Measurements from ENCODE around the gene RIMBP3C.
A peak's percentile ranks its signal among the peaks of the same experiment; 100 is the strongest.
"Not testable (repeated sequence)": the region's sequence is repeated elsewhere in the genome, so short reads cannot be mapped to it uniquely, and the experiment has no call there.

RIMBP3C gene

DNA sequence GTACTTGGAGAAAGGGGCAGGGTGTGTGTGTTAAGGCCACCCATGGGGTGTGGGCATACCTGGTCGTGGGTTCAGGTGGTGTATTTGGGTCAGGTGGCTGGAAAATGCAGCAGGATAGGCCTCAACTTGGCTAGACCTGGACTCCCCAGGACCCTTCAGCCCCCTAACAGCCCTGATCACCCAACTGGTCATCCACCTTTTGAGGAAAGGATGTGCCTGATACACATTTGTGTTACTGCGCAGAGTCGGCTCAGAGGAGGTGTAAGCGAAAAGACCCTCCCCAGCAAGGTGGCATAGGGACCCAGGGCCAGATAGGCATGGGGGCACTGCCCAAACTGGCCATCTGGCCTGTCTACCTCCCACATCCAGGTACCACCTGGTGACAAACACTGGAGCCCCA is at the start of gene RIMBP3C:
RIMBP3C (minus strand) TSS at position 101 of the 400 bp plus-strand sequence. CDS start 485 bp downstream, outside the sequence.
- not testable (repeated sequence) for DNase-seq (ENCODE audit: low read depth in 3 of 3)

DNA sequence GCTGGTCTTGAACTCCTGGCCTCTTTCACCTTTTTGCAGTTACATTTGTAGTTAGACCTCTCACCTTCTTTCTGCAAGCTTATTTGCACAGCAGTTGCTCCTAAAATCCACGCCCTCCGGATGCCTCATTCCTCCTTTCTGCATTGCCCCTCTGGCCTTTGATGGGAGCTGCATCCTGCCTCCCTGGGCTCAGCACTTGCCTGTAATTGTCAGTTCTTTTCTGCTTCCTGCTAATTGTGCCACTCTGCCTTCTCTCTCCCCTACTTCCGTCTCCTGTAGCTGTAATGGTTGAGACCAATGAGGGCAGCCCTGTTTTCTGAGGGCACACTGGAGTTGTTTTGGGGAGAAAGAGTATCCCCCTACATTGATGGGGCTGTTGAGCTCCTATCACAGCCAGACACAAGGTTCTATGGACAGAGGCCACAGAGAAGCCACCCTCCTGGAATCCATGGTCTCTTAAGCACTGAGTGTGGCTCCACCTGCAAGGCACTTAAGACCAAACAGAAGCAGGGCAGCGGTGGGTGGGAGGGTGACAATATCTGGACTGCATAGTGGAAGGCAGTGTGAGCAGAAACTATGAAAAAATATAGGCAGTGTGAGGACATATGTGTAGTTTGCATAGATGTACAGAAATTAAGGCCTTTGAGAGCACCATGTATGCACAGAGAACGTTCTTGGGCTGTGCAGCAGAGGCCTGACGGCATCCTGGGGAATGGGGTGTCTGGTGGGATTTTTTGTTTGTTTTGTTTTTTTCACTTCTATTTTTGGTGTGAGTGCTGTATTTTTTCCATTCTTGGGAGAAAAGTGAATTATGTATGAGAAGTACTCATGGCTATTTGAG is 48.0 kb upstream of the RIMBP3C start:
- no peak for DNase-seq (ENCODE audit: low read depth in 3 of 3)

GRCh38 chr22:21598302-21598701 is 47.0 kb upstream of the RIMBP3C start:
- no peak for DNase-seq (ENCODE audit: low read depth in 3 of 3)

DNA sequence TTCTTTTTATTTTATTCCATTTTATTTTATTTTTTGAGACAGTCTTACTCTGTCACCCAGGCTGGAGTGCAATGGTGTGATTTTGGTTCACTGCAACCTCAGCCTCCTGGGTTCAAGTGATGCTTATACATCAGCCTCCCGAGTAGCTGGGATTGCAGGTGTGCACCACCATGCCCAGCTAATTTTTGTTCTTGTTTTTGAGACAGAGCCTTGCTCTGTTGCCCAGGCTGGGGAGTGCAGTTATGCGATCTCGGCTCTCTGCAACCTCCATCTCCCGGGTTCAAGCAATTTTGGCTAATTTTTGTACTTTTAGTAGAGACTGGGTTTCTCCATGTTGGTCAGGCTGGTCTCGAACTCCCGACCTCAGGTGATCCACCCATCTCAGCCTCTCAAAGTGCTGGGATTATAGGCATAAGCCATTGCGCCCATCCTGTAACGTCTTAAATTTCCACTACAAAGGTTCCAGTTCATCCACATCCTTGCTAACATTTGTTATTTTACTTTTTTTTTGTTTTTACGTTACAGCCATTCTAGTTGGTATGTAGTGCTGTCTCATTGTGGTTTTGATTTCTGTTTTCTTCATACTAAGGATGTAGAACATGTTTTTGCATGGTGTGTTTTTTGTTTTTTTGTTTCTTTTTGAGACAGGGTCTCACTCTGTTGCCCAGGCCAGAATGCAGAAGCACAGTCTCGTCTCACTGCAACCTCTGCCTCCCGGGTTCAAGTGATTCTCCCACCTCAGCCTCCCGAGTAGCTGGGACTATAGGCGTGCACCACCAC is 45.3 kb upstream of the RIMBP3C start:
- DNase-seq (ENCODE audit: low read depth in 3 of 3), result not testable (repeated sequence)

DNA sequence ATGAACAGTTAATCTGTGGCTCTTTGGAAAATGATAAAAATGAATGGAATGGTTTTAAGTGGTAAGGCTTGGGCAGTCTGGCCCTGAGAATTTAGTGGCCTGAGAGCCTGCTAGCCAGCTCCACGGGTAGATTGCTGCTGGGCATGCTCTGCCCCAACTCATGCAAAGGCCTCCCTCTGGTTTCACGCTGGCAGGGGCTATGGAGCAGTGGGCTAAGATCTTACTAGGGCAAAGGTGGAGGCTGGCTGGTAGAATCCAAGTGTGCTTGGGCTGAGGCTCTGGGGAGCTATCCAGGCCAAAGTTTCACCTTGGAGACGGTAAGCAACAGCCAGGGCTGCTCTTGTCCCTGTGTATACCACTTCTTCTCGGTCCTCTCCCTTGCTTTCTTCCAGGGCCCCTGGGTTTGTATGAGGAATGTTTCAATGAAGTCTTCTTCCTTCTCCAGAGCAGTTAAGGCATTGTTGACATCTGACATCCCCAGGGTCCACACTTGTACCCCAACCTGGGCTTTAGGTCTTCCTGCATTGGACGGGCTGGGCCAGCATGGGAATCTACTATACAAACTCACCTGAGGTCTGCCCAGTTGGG is 43.7 kb upstream of the RIMBP3C start:
- DNase-seq (ENCODE audit: low read depth in 3 of 3), result no peak

DNA sequence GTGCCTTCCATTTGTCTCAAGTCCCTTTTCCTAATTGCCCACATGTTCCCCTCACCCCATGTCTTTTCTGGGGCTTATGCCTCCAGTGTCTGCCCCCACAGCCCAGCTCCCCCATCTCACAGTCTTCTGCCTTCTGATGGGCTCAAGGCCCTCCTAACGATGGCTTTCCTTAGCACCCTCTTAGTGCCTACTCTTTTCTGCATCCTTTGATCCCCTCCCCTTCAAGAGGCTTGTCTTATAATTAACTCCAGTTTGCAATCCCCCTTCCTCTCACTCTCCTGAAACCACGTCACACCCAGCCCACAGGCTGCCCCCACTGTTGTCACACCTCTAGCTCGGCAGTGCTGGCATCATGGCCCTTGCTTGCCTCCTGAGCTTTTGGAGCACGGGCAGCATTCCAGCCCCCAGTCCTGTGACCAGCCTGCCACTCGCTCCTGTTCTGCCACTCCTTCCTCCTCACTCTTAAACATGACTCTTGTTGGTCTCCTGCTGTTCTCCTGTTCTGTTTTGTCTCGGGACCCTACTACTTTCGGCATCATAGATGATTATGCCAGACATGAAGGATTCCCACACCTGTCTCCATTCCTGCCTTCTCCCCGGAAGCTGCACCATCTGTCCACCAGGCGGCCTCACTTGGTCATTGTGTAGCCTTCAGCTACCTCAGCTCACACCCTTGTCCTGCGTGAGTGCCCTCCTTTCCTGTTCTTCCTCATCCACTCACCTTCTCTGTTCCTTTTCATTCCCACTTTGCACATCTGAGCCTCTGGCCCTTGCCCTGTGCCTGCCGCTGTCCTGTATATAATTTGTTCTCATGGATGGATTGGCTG is 42.4 kb upstream of the RIMBP3C start:
- DNase-seq (ENCODE audit: low read depth in 3 of 3), result no peak

DNA sequence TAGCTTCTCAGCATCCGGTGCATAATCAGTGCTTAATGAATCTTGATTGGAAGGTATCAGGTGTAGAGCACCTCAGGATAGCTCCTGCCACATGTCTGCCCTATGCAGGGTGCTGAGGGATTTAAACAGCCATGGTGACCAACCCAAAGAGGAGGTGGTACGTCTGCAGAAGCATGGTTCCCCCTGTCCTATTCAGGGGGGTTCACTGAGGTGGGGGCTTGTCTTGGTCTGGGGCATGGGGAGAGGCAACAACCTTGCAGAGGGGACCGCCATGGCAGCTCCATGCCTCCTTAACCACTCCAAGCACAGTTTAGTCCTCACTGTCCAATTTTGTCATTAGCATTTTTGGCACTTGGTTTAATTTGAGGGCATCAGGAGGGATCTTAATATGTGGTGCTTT is 41.2 kb upstream of the RIMBP3C start:
- no peak for DNase-seq (ENCODE audit: low read depth in 3 of 3)

DNA sequence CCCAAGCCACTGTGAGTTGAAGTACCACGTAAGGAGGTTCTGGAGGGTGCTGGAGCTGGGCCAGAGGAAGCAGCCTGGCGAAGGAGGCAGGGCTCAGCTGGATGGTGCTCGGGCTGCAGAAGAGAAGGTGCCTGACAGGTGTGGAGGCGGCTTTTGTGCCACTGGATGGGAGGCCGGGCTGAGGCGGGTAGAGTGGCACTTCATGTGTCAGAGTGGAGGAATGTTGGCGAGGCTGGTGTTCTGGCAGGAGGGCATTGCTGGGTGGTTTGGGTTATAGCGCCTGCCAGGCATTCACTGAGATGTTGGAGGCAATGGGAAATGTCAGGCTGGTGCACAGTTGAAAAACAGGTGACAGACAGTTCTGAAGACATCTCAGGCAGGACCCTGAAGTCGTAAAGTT is 40.4 kb upstream of the RIMBP3C start:
- no peak for DNase-seq (ENCODE audit: low read depth in 3 of 3)

GRCh38 chr22:21590809-21591641 is 39.8 kb upstream of the RIMBP3C start:
- DNase-seq (ENCODE audit: low read depth in 3 of 3), result no peak

DNA sequence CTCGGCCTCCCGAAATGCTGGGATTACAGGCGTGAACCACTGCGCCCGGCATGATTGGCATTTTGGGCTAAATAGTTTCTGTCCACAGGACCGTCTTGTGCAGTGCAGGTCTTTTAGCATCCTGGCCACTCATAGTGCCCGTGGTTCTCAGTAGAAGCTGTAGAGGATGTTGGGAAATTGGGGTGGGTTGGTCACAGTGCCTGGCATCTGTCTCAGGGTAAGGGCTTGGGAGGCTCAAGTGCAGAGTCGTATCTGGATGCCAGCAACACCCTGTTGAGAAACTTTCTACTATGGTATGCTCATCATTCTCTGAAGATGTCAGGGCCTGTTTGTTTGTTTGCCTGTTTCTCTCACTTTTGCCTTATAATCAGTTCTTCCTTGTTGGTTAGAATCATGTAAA is 38.1 kb upstream of the RIMBP3C start:
- DNase-seq (ENCODE audit: low read depth in 3 of 3), result no peak

- DNase-seq (ENCODE audit: low read depth in 3 of 3), result peak; percentile 36 to 39 (median 36)
These were observed 36.7 kb upstream of the RIMBP3C start for GRCh38 chr22:21587803-21588611.

- DNase-seq (ENCODE audit: low read depth in 3 of 3), result no peak
These were observed 34.1 kb upstream of the RIMBP3C start for GRCh38 chr22:21585389-21585788.

DNA sequence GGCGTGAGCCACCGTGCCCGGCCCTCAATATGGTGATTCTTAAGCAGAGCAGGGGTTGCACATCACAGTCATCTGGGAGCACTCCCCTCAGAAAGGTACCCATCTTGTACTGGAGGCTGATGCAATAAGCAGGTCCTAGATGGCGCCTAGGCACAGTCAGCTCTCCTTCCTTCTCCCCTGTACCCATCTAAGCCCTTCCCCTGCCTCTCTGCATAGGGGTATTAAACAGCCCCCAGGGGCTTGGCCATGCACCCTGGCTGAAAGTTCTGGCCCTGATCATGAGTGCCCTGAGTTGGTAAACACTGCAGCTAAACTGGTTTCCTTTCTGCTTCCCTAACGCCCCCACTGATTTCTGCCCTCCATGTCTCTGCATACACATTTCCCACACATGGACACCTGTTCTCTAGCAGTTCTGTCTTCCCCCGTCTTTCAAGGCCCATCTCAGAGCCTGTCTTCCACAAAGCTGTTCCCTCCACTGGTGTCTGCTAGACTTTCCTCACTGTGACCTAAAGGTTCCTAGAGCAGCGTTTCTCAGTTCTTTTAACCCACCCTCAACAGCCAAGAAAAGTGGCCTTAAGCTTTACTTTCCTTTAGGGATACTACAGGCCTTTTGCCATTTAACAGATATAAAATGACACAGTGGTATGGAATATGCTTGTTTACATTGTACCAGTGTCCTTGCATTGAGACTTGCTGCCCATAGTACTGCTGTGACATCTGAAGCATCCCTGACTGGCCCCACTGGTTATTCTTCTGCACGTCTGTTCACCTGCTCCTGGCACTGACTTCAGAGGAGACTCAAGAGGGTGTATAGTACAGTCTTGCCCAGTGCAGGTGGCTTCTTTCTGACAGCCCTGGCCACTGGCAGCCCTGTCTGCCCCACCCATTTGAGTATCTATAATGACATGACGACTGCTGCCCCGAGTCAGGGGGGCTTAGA is 31.8 kb upstream of the RIMBP3C start:
- DNase-seq (ENCODE audit: low read depth in 3 of 3), result no peak

GRCh38 chr22:21581009-21581713 is 29.9 kb upstream of the RIMBP3C start:
- DNase-seq (ENCODE audit: low read depth in 3 of 3), result not testable (repeated sequence)

DNA sequence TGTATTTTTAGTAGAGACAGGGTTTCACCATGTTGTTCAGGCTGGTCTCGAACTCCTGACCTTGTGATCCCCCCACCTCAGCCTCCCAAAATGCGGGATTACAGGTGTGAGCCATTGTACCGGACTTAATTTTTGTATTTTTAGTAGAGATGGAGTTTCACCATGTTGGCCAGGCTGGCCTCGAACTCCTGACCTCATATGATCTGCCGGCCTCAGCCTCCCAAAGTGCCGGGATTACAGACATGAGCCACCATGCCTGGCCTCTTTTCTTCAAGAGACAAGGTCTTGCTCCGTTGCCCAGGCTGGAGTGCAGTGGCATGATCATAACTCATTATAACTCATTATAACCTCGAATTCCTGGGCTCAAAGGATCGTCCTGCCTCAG is 29.4 kb upstream of the RIMBP3C start:
- DNase-seq (ENCODE audit: low read depth in 3 of 3), result not testable (repeated sequence)

GRCh38 chr22:21579474-21579851 is 28.2 kb upstream of the RIMBP3C start:
- DNase-seq (ENCODE audit: low read depth in 3 of 3), result no peak

DNA sequence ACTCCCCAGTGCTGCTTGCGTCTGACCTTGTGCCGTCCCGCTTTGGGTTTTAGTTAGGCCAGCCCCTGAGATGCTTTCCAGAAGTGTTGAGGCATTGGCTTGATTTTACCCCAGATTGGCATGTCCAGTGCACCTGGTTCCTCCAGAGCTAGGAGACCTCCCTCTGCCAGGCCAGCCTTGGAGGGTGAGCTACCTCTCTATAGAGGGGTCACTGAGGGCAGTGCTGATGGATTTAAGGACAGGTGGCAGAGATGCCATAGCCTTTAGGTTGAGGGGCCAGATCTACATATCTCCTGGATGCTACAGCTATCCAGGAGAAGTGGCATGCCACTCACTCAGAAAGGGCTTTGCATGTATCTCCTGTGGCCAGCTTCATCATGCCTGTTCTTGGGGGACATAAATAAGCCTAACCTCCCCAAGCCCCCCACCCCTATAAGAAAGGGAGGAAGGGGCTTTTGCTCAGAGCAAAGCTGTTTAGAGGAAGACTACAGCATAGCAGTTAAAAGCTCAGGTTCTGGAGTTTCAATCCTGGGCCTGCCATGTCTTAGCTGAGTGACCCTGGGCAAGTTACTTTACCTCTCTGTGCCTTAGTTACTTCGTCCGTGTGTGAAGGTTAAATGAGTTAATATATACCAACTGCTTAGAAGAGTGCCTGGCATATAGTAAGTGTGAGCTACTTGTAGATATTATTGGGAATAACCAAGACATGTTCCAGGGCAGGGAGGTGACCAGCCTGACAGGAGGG is 22.7 kb upstream of the RIMBP3C start:
- DNase-seq (ENCODE audit: low read depth in 3 of 3), result no peak
